Endothelial cell of umbilical vein (primary cell): ENCODE data around the gene GNB5. TPM values are rescaled to one million over a fixed set of nuclear protein-coding genes. Genes with fewer than 3 reads are reported as not detected.

Source experiments
- BruUV-seq: library from RNA; stranded (reverse); fragments of 400-500 nt; replicated peaks from 2 replicates; lab custom pipeline; 2021; lab: Mats Ljungman, UMichigan
- CTCF ChIA-PET: fragments of 300-600, 350-600 bp; sonication (Branson Sonifier 250); formaldehyde crosslinking; loops from one replicate; lab custom pipeline; 2021; ENCODE audit warnings: antibody characterized with exemption, inconsistent platforms; lab: Charles Lee
- POLR2A ChIA-PET: fragments of 300-600, 350-600 bp; sonication (Branson Sonifier 250); formaldehyde crosslinking; loops from one replicate; lab custom pipeline; 2021; ENCODE audit warnings: antibody characterized with exemption, inconsistent platforms; lab: Charles Lee
- DNase-seq: peaks from one replicate; pipeline ENCODE4 v3.0.0-alpha.2; 2011; ENCODE audit warnings: low read depth, low spot score
- FAIRE-seq: peaks from 2 replicates; lab custom pipeline; 2011; peaks lifted over from hg19 to GRCh38; lab: Jason Lieb, UNC
- H2AFZ ChIP-seq: 2 replicates; pipeline ENCODE4 v1.6.0; 2012; ENCODE audit warnings: low read depth, low read length, control low read depth, inconsistent platforms
- H3K27ac ChIP-seq: 2 replicates; pipeline ENCODE4 v1.5.1; 2011; ENCODE audit warnings: low read depth, mild to moderate bottlenecking, control low read depth, low read length, moderate library complexity; ENCODE audit not compliant: insufficient read depth
- H3K27me3 ChIP-seq, 2 experiments: 2 replicates each; pipeline versions ENCODE4 v1.6.0 to v1.6.1; 2011; ENCODE audit warnings: low read length in 2 of 2, mixed read lengths in 1 of 2; ENCODE audit not compliant: control insufficient read depth in 2 of 2, insufficient read depth in 2 of 2
- H3K36me3 ChIP-seq, 2 experiments: 2 replicates in 1 of 2; 3 replicates in 1 of 2; pipeline ENCODE4 v1.5.1; 2011; ENCODE audit warnings: low read length in 2 of 2, mild to moderate bottlenecking in 1 of 2, moderate library complexity in 1 of 2; ENCODE audit not compliant: control insufficient read depth in 2 of 2, insufficient read depth in 2 of 2; ENCODE audit errors: extremely low read depth in 1 of 2
- H3K4me1 ChIP-seq: 3 replicates; pipeline ENCODE4 v1.5.1; 2011; ENCODE audit warnings: mild to moderate bottlenecking, low read length; ENCODE audit not compliant: control insufficient read depth, insufficient read depth; ENCODE audit errors: extremely low read depth
- H3K4me2 ChIP-seq: 2 replicates; pipeline ENCODE4 v1.6.1; 2011; ENCODE audit warnings: low read length, control low read depth, mixed read lengths; ENCODE audit not compliant: insufficient read depth
- H3K4me3 ChIP-seq, 3 experiments: fragments of 200-600 bp in 1 of 3; sonication (generic), shearing (Covaris generic) in 1 of 3; replicated peaks in 1 of 3; 2 replicates each; pipeline ENCODE4 v1.5.1; 2011 to 2016; ENCODE audit warnings: control low read depth in 3 of 3, low read length in 3 of 3, mild to moderate bottlenecking in 2 of 3, inconsistent platforms in 1 of 3, low read depth in 1 of 3, moderate library complexity in 1 of 3; ENCODE audit not compliant: insufficient read depth in 1 of 3
- H3K79me2 ChIP-seq: 2 replicates; pipeline ENCODE4 v1.6.0; 2012; ENCODE audit warnings: low read length, inconsistent platforms; ENCODE audit not compliant: control insufficient read depth, insufficient read depth
- H3K9ac ChIP-seq: replicated peaks from 2 replicates; pipeline ENCODE3; 2011; ENCODE audit warnings: low read length, control low read depth; ENCODE audit not compliant: insufficient read depth; ENCODE audit errors: extremely low read depth
- H3K9me1 ChIP-seq: replicated peaks from 3 replicates; pipeline ENCODE4 v1.6.0; 2011; ENCODE audit warnings: mild to moderate bottlenecking, low read length; ENCODE audit not compliant: control insufficient read depth, insufficient read depth; ENCODE audit errors: extremely low read depth
- H3K9me3 ChIP-seq: replicated peaks from 2 replicates; pipeline ENCODE4 v1.5.1; 2012; ENCODE audit warnings: low read length, inconsistent platforms; ENCODE audit not compliant: control insufficient read depth, insufficient read depth
- H4K20me1 ChIP-seq: replicated peaks from 2 replicates; pipeline ENCODE3; 2011; ENCODE audit warnings: mild to moderate bottlenecking, low read length; ENCODE audit not compliant: control insufficient read depth, insufficient read depth; ENCODE audit errors: extremely low read depth
- CTCF ChIP-seq, 2 donors: IDR thresholded peaks; 1 replicate in 1 of 2; 2 replicates in 1 of 2; pipeline ENCODE4 v1.5.1; 2011; ENCODE audit warnings: low read length in 2 of 2, mild to moderate bottlenecking in 2 of 2, moderate library complexity in 2 of 2, control low read depth in 1 of 2, inconsistent platforms in 1 of 2, low read depth in 1 of 2; ENCODE audit not compliant: insufficient read depth in 1 of 2; ENCODE audit errors: extremely low read depth in 1 of 2
- EZH2 ChIP-seq: IDR thresholded peaks from 2 replicates; pipeline ENCODE4 v1.6.1; 2012; ENCODE audit warnings: borderline replicate concordance, low read depth, mild to moderate bottlenecking, moderate library complexity, low read length, inconsistent platforms; ENCODE audit not compliant: severe bottlenecking
- FOS ChIP-seq: IDR thresholded peaks from 2 replicates; pipeline ENCODE4 v1.6.1; 2011; ENCODE audit warnings: mild to moderate bottlenecking, low read length, moderate library complexity, borderline replicate concordance; ENCODE audit not compliant: insufficient read depth
- GATA2 ChIP-seq: IDR thresholded peaks from 2 replicates; pipeline ENCODE4 v1.7.0; 2011; ENCODE audit warnings: low read depth, mild to moderate bottlenecking, moderate library complexity, mixed read lengths, low read length; ENCODE audit not compliant: insufficient read length, insufficient read depth
- JUN ChIP-seq: IDR thresholded peaks from 2 replicates; pipeline ENCODE4 v1.6.1; 2011; ENCODE audit warnings: borderline replicate concordance, low read depth; ENCODE audit not compliant: insufficient read length, insufficient read depth
- MAX ChIP-seq: IDR thresholded peaks from 2 replicates; pipeline ENCODE4 v1.6.1; 2011; ENCODE audit not compliant: insufficient read depth, insufficient read length
- MYC ChIP-seq: IDR thresholded peaks from one replicate; pipeline ENCODE4 v1.6.1; 2011; ENCODE audit warnings: mild to moderate bottlenecking, low read depth, low read length
- POLR2A ChIP-seq: IDR thresholded peaks from 2 replicates; pipeline ENCODE4 v1.6.1; 2012; ENCODE audit warnings: low read depth, mild to moderate bottlenecking, control low read depth, low read length
- POLR2AphosphoS5 ChIP-seq: IDR thresholded peaks from 2 replicates; pipeline ENCODE4 v1.6.1; 2012; ENCODE audit warnings: low read depth, mild to moderate bottlenecking, control low read depth, low read length, moderate library complexity; ENCODE audit not compliant: insufficient read depth
- dilution Hi-C: fragments of 300-500 bp; cut with MboI; formaldehyde crosslinking; loops from one replicate; pipeline ENCODE4 v1.15.0; 2019; ENCODE audit warnings: low sequenced_read_pairs; ENCODE audit not compliant: extremely low pct_ligation_motif_present
- intact Hi-C: fragments of 100-400 bp; cut with micrococcal nuclease; formaldehyde crosslinking; loops from one replicate; pipeline ENCODE4 v1.10.0; 2022
- polyA plus RNA-seq, 4 experiments: library from polyadenylated mRNA; depleted of rRNA in 3 of 4; stranded (reverse) in 3 of 4; unstranded in 1 of 4; fragments of >200 nt; gene quantifications; 2 replicates each; pipeline versions ENCODE4 v1.2.1 to v1.2.3, GENCODE V29; 2011 to 2012; ENCODE audit warnings: missing spikeins in 1 of 4
- total RNA-seq: library from RNA; stranded (reverse); gene quantifications from 2 replicates; pipeline ENCODE4 v1.2.3, GENCODE V29; 2021

The GNB5 gene
- total and polyA plus RNA-seq, 2 donors (not counting 3 experiments of a cell fraction or from before 2014, with no cell fraction given) = 15.6 to 16.8 TPM

GRCh38 chr15:52132066-52132465, 59.1 kb downstream of the GNB5 start:
- FAIRE-seq (no peak), DNase-seq (no peak)
- intact Hi-C loops = loop anchor here (10.0 kb wide), 1 partner anchor 347 kb away; no protein-coding TSS in a partner anchor
- H3K4me2 ChIP-seq = no peak overlapping the region
- ChIA-PET CTCF (no interaction called here), POLR2A (no interaction called here)
- BruUV-seq = no TSS peak
- H3K36me3 ChIP-seq = no peaks in the 10 kb centered on the region
- H4K20me1 ChIP-seq = no peaks in the 10 kb centered on the region
- TF ChIP-seq MAX = no peak
- TF ChIP-seq POLR2A = no peak
- no peak for TF ChIP-seq FOS
- no peak for TF ChIP-seq GATA2
- TF ChIP-seq EZH2 = no peak
- TF ChIP-seq POLR2AphosphoS5 = no peak
- TF ChIP-seq MYC = no peak
- TF ChIP-seq JUN = no peak
- no peak for TF ChIP-seq CTCF (IDR thresholded peaks at IDR 0.05; ENCODE audit: extremely low read depth in 1 of 2, insufficient read depth in 1 of 2, low read depth in 1 of 2, low read length in 2 of 2)
- H3K9me3 ChIP-seq = no peaks in the 10 kb centered on the region
- no peak overlapping the region for H3K4me3 ChIP-seq
- dilution Hi-C loops = no loop called here
- H3K4me1 ChIP-seq = no peaks in the 10 kb centered on the region
- no peak overlapping the region for H2AFZ ChIP-seq
- no peak overlapping the region for H3K27ac ChIP-seq
- H3K79me2 ChIP-seq = no peaks in the 10 kb centered on the region
- no peaks in the 10 kb centered on the region for H3K27me3 ChIP-seq
- no peak overlapping the region for H3K9ac ChIP-seq
- no peaks in the 10 kb centered on the region for H3K9me1 ChIP-seq
